HG03045 (cell line): ENCODE results near the gene INPP5D.

Source experiments
- ATAC-seq: cut with Tn5 transposase; IDR thresholded peaks from one replicate; pipeline ENCODE4 v1.9.1; 2021; ENCODE audit warnings: mild to moderate bottlenecking, moderate library complexity; ENCODE audit not compliant: unreplicated experiment

INPP5D gene

GRCh38 chr2:233255151-233255550, 195.0 kb downstream of the INPP5D start:
- ATAC-seq: no peak

GRCh38 chr2:233256048-233256447, 195.9 kb downstream of the INPP5D start:
- ATAC-seq: no peak
